Activated CD8-positive, alpha-beta T cell treated with anti-CD3 and anti-CD28 coated beads, Interleukin-2, amount 10 ng/mL, durations not matched to agents 7 days and 5 days (primary cell): ENCODE data around the gene ADM5. TPM values are rescaled to one million over a fixed set of nuclear protein-coding genes. Genes with fewer than 3 reads are reported as not detected.

Experiments
- microRNA-seq: library from miRNA; unstranded; fragments of <30 nt; microRNA quantifications from one replicate; pipeline ENCODE4 v1.2.0, GENCODE V29; 2022
- total RNA-seq, 2 experiments: library from RNA; stranded (reverse); gene quantifications; one replicate each; pipeline ENCODE4 v1.2.3, GENCODE V29; 2021

ADM5 gene
- total RNA-seq, 2 experiments from 2014 or later, result 4.4 to 4.5 TPM

Small RNA genes within 50 kb of the gene (microRNA-seq; reads per million reads assigned to microRNA genes)
- not detected for gene MIR5088

Other genes starting within 250 kb of the ADM5 start
- under 1 TPM in 1 of 2 experiments, not detected in 1; 0.16 TPM for gene SLC17A7, start 248.1 kb upstream of the ADM5 start, total RNA-seq
- gene PIH1D1, start 237.8 kb upstream of the ADM5 start, total RNA-seq, result 100 to 1,000 TPM; 128 to 129 TPM
- 10 to 100 TPM; 36.6 to 37.5 TPM for gene ALDH16A1, start 236.4 kb upstream of the ADM5 start, total RNA-seq
- 100 to 1,000 TPM; 280 to 297 TPM for gene FLT3LG, start 215.4 kb upstream of the ADM5 start, total RNA-seq
- 1,000 to 10,000 TPM; 1,992 to 2,019 TPM for gene RPL13A, start 202.0 kb upstream of the ADM5 start, total RNA-seq
- 1,000 to 10,000 TPM; 2,117 to 2,361 TPM for gene RPS11, start 193.2 kb upstream of the ADM5 start, total RNA-seq
- 1 to 10 TPM; 7.5 to 8.4 TPM for gene FCGRT, start 176.9 kb upstream of the ADM5 start, total RNA-seq
- gene RCN3, start 161.6 kb upstream of the ADM5 start, total RNA-seq, result 1 to 10 TPM; 1.9 to 2.8 TPM
- 100 to 1,000 TPM; 147 to 159 TPM for gene NOSIP, start 109.0 kb upstream of the ADM5 start, total RNA-seq
- 1 to 10 TPM; 1.5 to 1.9 TPM for gene PRRG2, start 108.3 kb upstream of the ADM5 start, total RNA-seq
- gene PRR12, start 98.4 kb upstream of the ADM5 start, total RNA-seq, result 10 to 100 TPM; 39.4 to 39.9 TPM
- gene RRAS, start 49.5 kb upstream of the ADM5 start, total RNA-seq, result 1 to 10 TPM; 8.1 to 8.4 TPM
- gene SCAF1, start 47.4 kb upstream of the ADM5 start, total RNA-seq, result 10 to 100 TPM; 61.0 to 64.1 TPM
- gene IRF3, start 23.7 kb upstream of the ADM5 start, total RNA-seq, result 100 to 1,000 TPM; 133 to 137 TPM
- gene BCL2L12, start 23.7 kb upstream of the ADM5 start, total RNA-seq, result 10 to 100 TPM; 84.7 to 87.7 TPM
- 100 to 1,000 TPM; 160 to 169 TPM for gene PRMT1, start 12.3 kb upstream of the ADM5 start, total RNA-seq
- under 1 TPM; 0.52 to 0.82 TPM for gene CPT1C, start 1.5 kb downstream of the ADM5 start, total RNA-seq
- gene TSKS, start 73.7 kb downstream of the ADM5 start, total RNA-seq, result 1 to 10 TPM; 1.1 to 1.5 TPM
- gene AP2A1, start 77.4 kb downstream of the ADM5 start, total RNA-seq, result 10 to 100 TPM; 88.1 to 96.4 TPM
- 10 to 100 TPM; 23.1 to 24.2 TPM for gene FUZ, start 123.7 kb downstream of the ADM5 start, total RNA-seq
- gene MED25, start 128.7 kb downstream of the ADM5 start, total RNA-seq, result 10 to 100 TPM; 59.9 to 62.2 TPM
- 10 to 100 TPM; 78.8 to 94.3 TPM for gene PTOV1, start 161.6 kb downstream of the ADM5 start, total RNA-seq
- gene PNKP, start 178.0 kb downstream of the ADM5 start, total RNA-seq, result 100 to 1,000 TPM; 113 to 120 TPM
- gene AKT1S1, start 187.8 kb downstream of the ADM5 start, total RNA-seq, result 10 to 100 TPM; 15.6 to 16.4 TPM
- 10 to 100 TPM; 28.6 to 30.8 TPM for gene TBC1D17, start 188.1 kb downstream of the ADM5 start, total RNA-seq
- gene IL4I1, start 207.3 kb downstream of the ADM5 start, total RNA-seq, result 1 to 10 TPM; 1.2 to 1.6 TPM
- gene ATF5, start 239.6 kb downstream of the ADM5 start, total RNA-seq, result 1 to 10 TPM; 7.1 to 9.3 TPM
- gene NUP62, start 239.9 kb downstream of the ADM5 start, total RNA-seq, result 100 to 1,000 TPM; 116 to 122 TPM